Endodermal cell (in vitro differentiated cells): ENCODE data around the gene DGKG. TPM values are rescaled to one million over a fixed set of nuclear protein-coding genes. Genes with fewer than 3 reads are reported as not detected.

Experiments used
- DNase-seq: peaks from one replicate; pipeline ENCODE4 v3.0.0-alpha.2; 2017
- H3K27ac ChIP-seq: 2 replicates; pipeline ENCODE4 v1.5.1; 2013; ENCODE audit warnings: mild to moderate bottlenecking, low read depth, low read length, moderate library complexity
- H3K27me3 ChIP-seq: 2 replicates; pipeline ENCODE4 v1.6.1; 2013; ENCODE audit warnings: mild to moderate bottlenecking, low read length, moderate library complexity; ENCODE audit not compliant: insufficient read depth, control insufficient read depth, poor library complexity, severe bottlenecking
- H3K36me3 ChIP-seq: 2 replicates; pipeline ENCODE4 v1.7.0; 2013; ENCODE audit warnings: mild to moderate bottlenecking, low read length, moderate library complexity; ENCODE audit not compliant: control insufficient read depth, insufficient read depth
- H3K4me1 ChIP-seq: one replicate; pipeline ENCODE4 v1.7.0; 2013; ENCODE audit warnings: low read length; ENCODE audit not compliant: control insufficient read depth, insufficient read depth
- H3K4me3 ChIP-seq: 2 replicates; pipeline ENCODE4 v1.5.1; 2013; ENCODE audit warnings: mild to moderate bottlenecking, low read length, moderate library complexity
- H3K9ac ChIP-seq: 2 replicates; pipeline ENCODE4 v1.6.1; 2013; ENCODE audit warnings: mild to moderate bottlenecking, low read length, moderate library complexity; ENCODE audit not compliant: poor library complexity, severe bottlenecking; ENCODE audit errors: extremely low read depth
- H3K9me3 ChIP-seq: 2 replicates; pipeline ENCODE4 v1.6.1; 2013; ENCODE audit warnings: mild to moderate bottlenecking, low read length, moderate library complexity; ENCODE audit not compliant: control insufficient read depth
- H3K27ac Mint-ChIP-seq: 2 replicates; pipeline ENCODE4 v1.8.0; 2020; ENCODE audit warnings: mixed read lengths
- H3K27me3 Mint-ChIP-seq: 2 replicates; pipeline ENCODE4 v1.8.0; 2021; ENCODE audit warnings: mild to moderate bottlenecking, mixed read lengths; ENCODE audit not compliant: insufficient read depth
- H3K36me3 Mint-ChIP-seq: 2 replicates; pipeline ENCODE4 v1.8.0; 2020; ENCODE audit warnings: low read depth, mixed read lengths
- H3K4me1 Mint-ChIP-seq: 2 replicates; pipeline ENCODE4 v1.8.0; 2020; ENCODE audit warnings: mixed read lengths
- H3K4me3 Mint-ChIP-seq: 2 replicates; pipeline ENCODE4 v1.8.0; 2020; ENCODE audit warnings: mild to moderate bottlenecking, moderate library complexity, mixed read lengths
- H3K9me3 Mint-ChIP-seq: 2 replicates; pipeline ENCODE4 v1.8.0; 2020; ENCODE audit warnings: mild to moderate bottlenecking, mixed read lengths
- CTCF ChIP-seq: fragments of 200-600 bp; sonication (generic); conservative IDR thresholded peaks from 2 replicates; pipeline ENCODE4 v1.5.0; 2021; ENCODE audit warnings: antibody characterized with exemption, mild to moderate bottlenecking
- WGBS, 2 experiments: methylation state at CpG; one replicate each; pipeline versions ENCODE4 v1.1.5 to v1.1.7; 2013; ENCODE audit warnings: missing lambda C conversion rate in 2 of 2, mixed read lengths in 1 of 2; ENCODE audit not compliant: insufficient coverage in 1 of 2, insufficient read length in 1 of 2; 5-methylcytosine and 5-hydroxymethylcytosine counted together
- total RNA-seq, 2 donors: library from RNA; stranded (reverse); fragmentation: NEBNext Ultra II Directional in 1 of 2; extraction: Animal tissue kit (Norgen Biotek cat#: 25700) in 1 of 2; gene quantifications; 2 replicates in 1 of 2; 3 replicates in 1 of 2; pipeline ENCODE4 v1.2.1, GENCODE V29; 2021

The DGKG gene
- total RNA-seq, 2 donors from 2014 or later, result 0.86 to 1.8 TPM

GRCh38 chr3:186164696-186165095, 197.3 kb downstream of the DGKG start:
- no peak overlapping the region for H3K4me3 ChIP-seq
- Mint-ChIP-seq H3K9me3 (no peaks in the 10 kb centered on the region), H3K27me3 (peaks cover 29% of the 10 kb centered on the region), H3K4me1 (no peaks in the 10 kb centered on the region), H3K27ac (no peak overlapping the region), H3K4me3 (no peak overlapping the region), H3K36me3 (no peaks in the 10 kb centered on the region)
- no peak for DNase-seq
- no peaks in the 10 kb centered on the region for H3K36me3 ChIP-seq
- no peaks in the 10 kb centered on the region for H3K4me1 ChIP-seq
- no peak overlapping the region for H3K27ac ChIP-seq
- TF ChIP-seq CTCF, result no peak
- no peaks in the 10 kb centered on the region for H3K9me3 ChIP-seq
- H3K27me3 ChIP-seq, result peaks cover 23% of the 10 kb centered on the region
- 90 to 96% methylated on average over 5 to 7 of the region's 7 CpGs for WGBS, 2 experiments
- no peak overlapping the region for H3K9ac ChIP-seq

- Mint-ChIP-seq H3K27ac (no peak overlapping the region), H3K9me3 (no peaks in the 10 kb centered on the region), H3K36me3 (no peaks in the 10 kb centered on the region), H3K4me1 (no peaks in the 10 kb centered on the region), H3K27me3 (peaks cover 27% of the 10 kb centered on the region), H3K4me3 (no peak overlapping the region)
- DNase-seq, result no peak
- Histone ChIP-seq H3K9me3 (no peaks in the 10 kb centered on the region), H3K27ac (no peak overlapping the region), H3K4me1 (no peaks in the 10 kb centered on the region), H3K36me3 (no peaks in the 10 kb centered on the region), H3K9ac (no peak overlapping the region), H3K27me3 (peaks cover 23% of the 10 kb centered on the region), H3K4me3 (no peak overlapping the region)
- WGBS, 2 experiments, result 88 to 95% methylated on average over 4 to 6 of the region's 6 CpGs
- TF ChIP-seq CTCF, result no peak
These were observed 199.8 kb downstream of the DGKG start for GRCh38 chr3:186162221-186162620.

DNA sequence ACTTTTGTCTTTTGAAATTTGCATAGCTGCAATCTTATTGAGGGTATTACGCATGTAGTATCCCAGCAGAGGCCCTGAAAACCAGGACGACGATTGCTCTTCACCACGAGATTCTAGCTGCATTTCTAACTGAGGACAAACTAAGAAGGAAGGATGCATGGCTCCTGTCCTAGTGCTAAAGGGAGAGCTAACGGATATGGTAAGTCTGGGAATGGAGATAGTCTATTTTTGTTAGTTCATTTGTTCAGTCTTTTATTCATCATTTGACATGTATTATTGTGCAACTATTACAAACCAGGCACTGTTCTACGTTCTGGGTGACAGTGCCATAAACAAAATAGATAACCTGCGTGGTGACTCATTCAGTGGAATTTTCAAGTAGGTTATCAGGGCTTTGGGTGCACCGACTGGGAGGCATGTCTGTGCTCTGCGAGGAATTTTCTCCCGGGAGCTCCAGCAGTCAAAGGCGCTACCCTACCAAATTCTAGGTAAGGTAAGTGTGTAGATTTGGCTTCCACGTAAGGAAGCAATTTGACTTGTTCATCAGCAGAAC, 201.3 kb downstream of the DGKG start:
- Histone ChIP-seq H3K9me3 (no peaks in the 10 kb centered on the region), H3K4me3 (no peak overlapping the region), H3K27me3 (peaks cover 19% of the 10 kb centered on the region), H3K27ac (no peak overlapping the region), H3K36me3 (no peaks in the 10 kb centered on the region), H3K9ac (no peak overlapping the region), H3K4me1 (no peaks in the 10 kb centered on the region)
- TF ChIP-seq CTCF, result no peak
- H3K4me3 Mint-ChIP-seq, result no peak overlapping the region
- DNase-seq, result no peak
- no peaks in the 10 kb centered on the region for H3K9me3 Mint-ChIP-seq
- no peaks in the 10 kb centered on the region for H3K4me1 Mint-ChIP-seq
- H3K36me3 Mint-ChIP-seq, result no peaks in the 10 kb centered on the region
- WGBS, 2 experiments, result 81 to 90% methylated on average over 7 to 12 of the region's 12 CpGs
- H3K27me3 Mint-ChIP-seq, result peaks cover 27% of the 10 kb centered on the region
- H3K27ac Mint-ChIP-seq, result no peak overlapping the region
